Liver (tissue), 9 donors: ENCODE data around the gene ANTXR1. TPM values are rescaled to one million over a fixed set of nuclear protein-coding genes. Genes with fewer than 3 reads are reported as not detected.

Experiments used
- DNase-seq: peaks from one replicate; pipeline ENCODE4 v3.0.0-alpha.2; 2017; ENCODE audit warnings: low spot score
- H3K27ac ChIP-seq, 2 donors: one replicate each; pipeline ENCODE4 v1.7.0; 2013; ENCODE audit warnings: inconsistent platforms in 2 of 2, low read length in 2 of 2, control low read depth in 1 of 2, low read depth in 1 of 2, mild to moderate bottlenecking in 1 of 2
- H3K27me3 ChIP-seq, 4 donors: one replicate each; pipeline versions ENCODE4 v1.6.1 to v1.7.0; 2013; ENCODE audit warnings: low read length in 3 of 4, inconsistent platforms in 1 of 4, mild to moderate bottlenecking in 1 of 4, moderate library complexity in 1 of 4; ENCODE audit not compliant: control insufficient read depth in 4 of 4, insufficient read depth in 4 of 4
- H3K36me3 ChIP-seq, 4 donors: one replicate each; pipeline versions ENCODE4 v1.6.1 to v1.7.0; 2013; ENCODE audit warnings: low read length in 3 of 4, mild to moderate bottlenecking in 3 of 4, low read depth in 1 of 4, moderate library complexity in 1 of 4; ENCODE audit not compliant: control insufficient read depth in 4 of 4, insufficient read depth in 3 of 4
- H3K4me1 ChIP-seq, 4 donors: one replicate each; pipeline versions ENCODE4 v1.6.1 to v1.7.0; 2013; ENCODE audit warnings: low read length in 3 of 4, mild to moderate bottlenecking in 3 of 4, moderate library complexity in 1 of 4; ENCODE audit not compliant: control insufficient read depth in 4 of 4, insufficient read depth in 4 of 4
- H3K4me3 ChIP-seq, 3 donors: one replicate each; pipeline versions ENCODE4 v1.6.1 to v1.7.0; 2013; ENCODE audit warnings: low read length in 3 of 3, control low read depth in 1 of 3, low read depth in 1 of 3, mild to moderate bottlenecking in 1 of 3
- H3K9ac ChIP-seq, 2 donors: one replicate each; pipeline ENCODE4 v1.7.0; 2013; ENCODE audit warnings: low read length in 2 of 2, mild to moderate bottlenecking in 2 of 2, moderate library complexity in 2 of 2, control low read depth in 1 of 2, low read depth in 1 of 2
- H3K9me3 ChIP-seq, 4 donors: one replicate each; pipeline versions ENCODE4 v1.6.1 to v1.7.0; 2013; ENCODE audit warnings: low read length in 3 of 4; ENCODE audit not compliant: control insufficient read depth in 4 of 4
- EGR1 ChIP-seq, 2 donors: IDR thresholded peaks; 2 replicates each; pipeline ENCODE4 v1.6.1; 2016 to 2018; ENCODE audit warnings: antibody characterized with exemption in 2 of 2, low read depth in 2 of 2
- FOXA1 ChIP-seq: IDR thresholded peaks from 2 replicates; pipeline ENCODE4 v1.6.1; 2016; ENCODE audit warnings: antibody characterized with exemption
- FOXA2 ChIP-seq: IDR thresholded peaks from 2 replicates; pipeline ENCODE4 v1.6.1; 2016; ENCODE audit warnings: antibody characterized with exemption
- GABPA ChIP-seq, 2 donors: IDR thresholded peaks in 1 of 2; conservative IDR thresholded peaks in 1 of 2; 2 replicates each; pipeline ENCODE4 v1.6.1; 2016; ENCODE audit warnings: antibody characterized with exemption in 2 of 2, mild to moderate bottlenecking in 1 of 2, moderate library complexity in 1 of 2
- HNF4A ChIP-seq, 2 donors: conservative IDR thresholded peaks; 2 replicates each; pipeline ENCODE4 v1.6.1; 2016; ENCODE audit warnings: antibody characterized with exemption in 2 of 2, mild to moderate bottlenecking in 2 of 2
- HNF4G ChIP-seq: IDR thresholded peaks from 2 replicates; pipeline ENCODE4 v1.6.1; 2016; ENCODE audit warnings: antibody characterized with exemption
- JUND ChIP-seq, 2 donors: IDR thresholded peaks; 2 replicates each; pipeline ENCODE4 v1.6.1; 2016; ENCODE audit warnings: antibody characterized with exemption in 2 of 2
- NR2F2 ChIP-seq: IDR thresholded peaks from 2 replicates; pipeline ENCODE4 v1.6.1; 2016; ENCODE audit warnings: antibody characterized with exemption
- RAD21 ChIP-seq, 2 donors: IDR thresholded peaks; 2 replicates each; pipeline ENCODE4 v1.6.1; 2016; ENCODE audit warnings: antibody characterized with exemption in 2 of 2, mild to moderate bottlenecking in 2 of 2
- RXRA ChIP-seq, 2 donors: IDR thresholded peaks; 2 replicates each; pipeline ENCODE4 v1.6.1; 2017 to 2018; ENCODE audit warnings: antibody characterized with exemption in 2 of 2, mild to moderate bottlenecking in 1 of 2
- SP1 ChIP-seq: IDR thresholded peaks from 2 replicates; pipeline ENCODE4 v1.6.1; 2018; ENCODE audit warnings: antibody characterized with exemption, mild to moderate bottlenecking
- TAF1 ChIP-seq: conservative IDR thresholded peaks from 2 replicates; pipeline ENCODE4 v1.6.1; 2016; ENCODE audit warnings: antibody characterized with exemption, mild to moderate bottlenecking
- YY1 ChIP-seq: IDR thresholded peaks from 2 replicates; pipeline ENCODE4 v1.6.1; 2016; ENCODE audit warnings: antibody characterized with exemption, mild to moderate bottlenecking
- WGBS: extraction: QIAGEN DNeasy Blood & Tissue Kit; methylation state at CpG from one replicate; pipeline ENCODE4 v1.1.7; 2013; 5-methylcytosine and 5-hydroxymethylcytosine counted together
- polyA plus RNA-seq, 2 donors: library from polyadenylated mRNA; stranded (reverse) in 1 of 2; unstranded in 1 of 2; fragments of 200-250 nt in 1 of 2; fragments of >200 nt in 1 of 2; fragmentation: Nextera tagmentation in 1 of 2; extraction: Ambion mirVana in 1 of 2; gene quantifications; one replicate each; pipeline versions ENCODE4 v1.2.1 to v1.2.3, GENCODE V29; 2013 to 2015
- total RNA-seq, 2 donors: library from RNA; depleted of rRNA; stranded (reverse); fragments of >200 nt; gene quantifications; one replicate each; pipeline ENCODE4 v1.2.3, GENCODE V29; 2014
- TF ChIP-seq, protein P1 (sequence below): fragments of 150-350 bp; IDR thresholded peaks from 2 replicates; pipeline ENCODE4 v1.5.1; 2017; ENCODE audit warnings: improper control_type of control experiment, low read depth, low read length; ENCODE audit not compliant: missing input control
- TF ChIP-seq, protein P2 (sequence below): IDR thresholded peaks from 2 replicates; pipeline ENCODE4 v1.6.1; 2016; ENCODE audit warnings: antibody characterized with exemption
- TF ChIP-seq, protein P3 (sequence below): IDR thresholded peaks from 2 replicates; pipeline ENCODE4 v1.6.1; 2016; ENCODE audit warnings: antibody characterized with exemption
- TF ChIP-seq, protein P4 (sequence below): IDR thresholded peaks from 2 replicates; pipeline ENCODE4 v1.6.1; 2016; ENCODE audit warnings: antibody characterized with exemption, mild to moderate bottlenecking
- donor health status: healthy.
- donor health status: healthy.
- donor health status: healthy.
- donor health status: healthy.
- donor health status: healthy.

ANTXR1 gene
- total and polyA plus RNA-seq, 4 donors, result 0.60 to 3.6 (median 1.8) TPM

GRCh38 chr2:69032336-69032735, 19.4 kb downstream of the ANTXR1 start:
- Histone ChIP-seq H3K27ac (no peak overlapping the region), H3K4me1 (no peaks in the 10 kb centered on the region), H3K4me3 (no peak overlapping the region), H3K36me3 (no peaks in the 10 kb centered on the region), H3K9me3 (no peaks in the 10 kb centered on the region), H3K9ac (no peak overlapping the region), H3K27me3 (no peaks in the 10 kb centered on the region)
- DNase-seq, result no peak
- TF ChIP-seq GABPA (IDR thresholded peaks at IDR 0.05 in 1 of 2, conservative IDR thresholded peaks at IDR 0.05 in 1 of 2) (no peak), SP1 (no peak)
- 77% methylated on average over 6 of the region's 6 CpGs for whole genome bisulfite sequencing

- no peaks in the 10 kb centered on the region for H3K9me3 ChIP-seq
- DNase-seq, result no peak
- TF ChIP-seq EGR1 (IDR thresholded peaks at IDR 0.05; ENCODE audit: low read depth in 2 of 2) (no peak), SP1 (no peak), NR2F2 (no peak), YY1 (no peak), RXRA (IDR thresholded peaks at IDR 0.05) (no peak), GABPA (IDR thresholded peaks at IDR 0.05 in 1 of 2, conservative IDR thresholded peaks at IDR 0.05 in 1 of 2) (no peak), HNF4G (no peak), FOXA1 (no peak), JUND (IDR thresholded peaks at IDR 0.05) (no peak)
- TF ChIP-seq, protein P1, sequence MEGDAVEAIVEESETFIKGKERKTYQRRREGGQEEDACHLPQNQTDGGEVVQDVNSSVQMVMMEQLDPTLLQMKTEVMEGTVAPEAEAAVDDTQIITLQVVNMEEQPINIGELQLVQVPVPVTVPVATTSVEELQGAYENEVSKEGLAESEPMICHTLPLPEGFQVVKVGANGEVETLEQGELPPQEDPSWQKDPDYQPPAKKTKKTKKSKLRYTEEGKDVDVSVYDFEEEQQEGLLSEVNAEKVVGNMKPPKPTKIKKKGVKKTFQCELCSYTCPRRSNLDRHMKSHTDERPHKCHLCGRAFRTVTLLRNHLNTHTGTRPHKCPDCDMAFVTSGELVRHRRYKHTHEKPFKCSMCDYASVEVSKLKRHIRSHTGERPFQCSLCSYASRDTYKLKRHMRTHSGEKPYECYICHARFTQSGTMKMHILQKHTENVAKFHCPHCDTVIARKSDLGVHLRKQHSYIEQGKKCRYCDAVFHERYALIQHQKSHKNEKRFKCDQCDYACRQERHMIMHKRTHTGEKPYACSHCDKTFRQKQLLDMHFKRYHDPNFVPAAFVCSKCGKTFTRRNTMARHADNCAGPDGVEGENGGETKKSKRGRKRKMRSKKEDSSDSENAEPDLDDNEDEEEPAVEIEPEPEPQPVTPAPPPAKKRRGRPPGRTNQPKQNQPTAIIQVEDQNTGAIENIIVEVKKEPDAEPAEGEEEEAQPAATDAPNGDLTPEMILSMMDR, result no peak
- TF ChIP-seq, protein P2, sequence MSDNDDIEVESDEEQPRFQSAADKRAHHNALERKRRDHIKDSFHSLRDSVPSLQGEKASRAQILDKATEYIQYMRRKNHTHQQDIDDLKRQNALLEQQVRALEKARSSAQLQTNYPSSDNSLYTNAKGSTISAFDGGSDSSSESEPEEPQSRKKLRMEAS, result no peak
- TF ChIP-seq, protein P3, sequence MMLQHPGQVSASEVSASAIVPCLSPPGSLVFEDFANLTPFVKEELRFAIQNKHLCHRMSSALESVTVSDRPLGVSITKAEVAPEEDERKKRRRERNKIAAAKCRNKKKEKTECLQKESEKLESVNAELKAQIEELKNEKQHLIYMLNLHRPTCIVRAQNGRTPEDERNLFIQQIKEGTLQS, result no peak
These were observed 20.6 kb downstream of the ANTXR1 start for GRCh38 chr2:69033461-69034095.

DNA sequence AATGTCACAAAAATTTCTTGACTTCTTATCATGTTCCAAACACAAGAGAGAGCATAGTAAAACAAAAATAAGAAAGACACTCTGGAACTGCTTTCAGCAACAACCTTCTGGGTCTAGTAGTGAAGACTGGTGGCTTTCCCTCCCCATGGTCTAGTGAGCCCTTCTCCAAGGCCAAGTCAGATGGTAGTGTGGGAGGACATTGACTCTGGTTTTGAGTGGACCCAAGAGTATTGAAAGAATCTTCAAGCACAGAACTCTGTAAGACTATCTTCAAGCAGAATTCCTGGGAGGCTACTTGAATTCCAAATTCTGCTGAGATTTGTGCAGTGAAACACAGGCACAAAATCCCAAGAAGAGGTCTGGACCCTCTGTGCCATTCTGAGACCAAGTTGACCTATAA, 21.1 kb downstream of the ANTXR1 start:
- H3K27ac ChIP-seq, result no peak overlapping the region
- H3K4me3 ChIP-seq, result no peak overlapping the region
- TF ChIP-seq, protein P2, result no peak
- TF ChIP-seq HNF4G (no peak), GABPA (IDR thresholded peaks at IDR 0.05 in 1 of 2, conservative IDR thresholded peaks at IDR 0.05 in 1 of 2) (no peak), HNF4A (conservative IDR thresholded peaks at IDR 0.05) (no peak), RAD21 (IDR thresholded peaks at IDR 0.05) (no peak), FOXA2 (no peak), FOXA1 (no peak), SP1 (no peak), YY1 (no peak), TAF1 (no peak), EGR1 (IDR thresholded peaks at IDR 0.05; ENCODE audit: low read depth in 2 of 2) (no peak)
- TF ChIP-seq, protein P1, result no peak
- TF ChIP-seq, protein P4, sequence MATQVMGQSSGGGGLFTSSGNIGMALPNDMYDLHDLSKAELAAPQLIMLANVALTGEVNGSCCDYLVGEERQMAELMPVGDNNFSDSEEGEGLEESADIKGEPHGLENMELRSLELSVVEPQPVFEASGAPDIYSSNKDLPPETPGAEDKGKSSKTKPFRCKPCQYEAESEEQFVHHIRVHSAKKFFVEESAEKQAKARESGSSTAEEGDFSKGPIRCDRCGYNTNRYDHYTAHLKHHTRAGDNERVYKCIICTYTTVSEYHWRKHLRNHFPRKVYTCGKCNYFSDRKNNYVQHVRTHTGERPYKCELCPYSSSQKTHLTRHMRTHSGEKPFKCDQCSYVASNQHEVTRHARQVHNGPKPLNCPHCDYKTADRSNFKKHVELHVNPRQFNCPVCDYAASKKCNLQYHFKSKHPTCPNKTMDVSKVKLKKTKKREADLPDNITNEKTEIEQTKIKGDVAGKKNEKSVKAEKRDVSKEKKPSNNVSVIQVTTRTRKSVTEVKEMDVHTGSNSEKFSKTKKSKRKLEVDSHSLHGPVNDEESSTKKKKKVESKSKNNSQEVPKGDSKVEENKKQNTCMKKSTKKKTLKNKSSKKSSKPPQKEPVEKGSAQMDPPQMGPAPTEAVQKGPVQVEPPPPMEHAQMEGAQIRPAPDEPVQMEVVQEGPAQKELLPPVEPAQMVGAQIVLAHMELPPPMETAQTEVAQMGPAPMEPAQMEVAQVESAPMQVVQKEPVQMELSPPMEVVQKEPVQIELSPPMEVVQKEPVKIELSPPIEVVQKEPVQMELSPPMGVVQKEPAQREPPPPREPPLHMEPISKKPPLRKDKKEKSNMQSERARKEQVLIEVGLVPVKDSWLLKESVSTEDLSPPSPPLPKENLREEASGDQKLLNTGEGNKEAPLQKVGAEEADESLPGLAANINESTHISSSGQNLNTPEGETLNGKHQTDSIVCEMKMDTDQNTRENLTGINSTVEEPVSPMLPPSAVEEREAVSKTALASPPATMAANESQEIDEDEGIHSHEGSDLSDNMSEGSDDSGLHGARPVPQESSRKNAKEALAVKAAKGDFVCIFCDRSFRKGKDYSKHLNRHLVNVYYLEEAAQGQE, result no peak
- no peaks in the 10 kb centered on the region for H3K36me3 ChIP-seq
- no peak for DNase-seq
- no peaks in the 10 kb centered on the region for H3K9me3 ChIP-seq
- no peak overlapping the region for H3K9ac ChIP-seq
- no peaks in the 10 kb centered on the region for H3K27me3 ChIP-seq
- no peaks in the 10 kb centered on the region for H3K4me1 ChIP-seq

More at GRCh38 chr2:69033461-69034095, 20.6 kb downstream of the ANTXR1 start:
- H3K27ac ChIP-seq, result no peak overlapping the region
- no peaks in the 10 kb centered on the region for H3K4me1 ChIP-seq
- H3K36me3 ChIP-seq, result no peaks in the 10 kb centered on the region
- 89% methylated on average over 1 of the region's 1 CpG for WGBS
- H3K4me3 ChIP-seq, result no peak overlapping the region
- no peaks in the 10 kb centered on the region for H3K27me3 ChIP-seq
- H3K9ac ChIP-seq, result no peak overlapping the region
